Neuronal stem cell (in vitro differentiated cells): Measurements from ENCODE around the gene CTSH.
"Not testable (repeated sequence)": the region's sequence is repeated elsewhere in the genome, so short reads cannot be mapped to it uniquely, and the experiment has no call there.

Experiments used
- DNase-seq: peaks from one replicate; pipeline ENCODE4 v3.0.0-alpha.2; 2013; ENCODE audit warnings: low spot score
- H2AFZ ChIP-seq: one replicate; pipeline ENCODE4 v1.6.1; 2013; ENCODE audit warnings: mild to moderate bottlenecking, low read length, inconsistent platforms
- H2AK5ac ChIP-seq: 2 replicates; pipeline ENCODE4 v1.6.1; 2013; ENCODE audit warnings: low read depth, mild to moderate bottlenecking, inconsistent platforms, low read length, moderate library complexity, mixed read lengths
- H2BK120ac ChIP-seq: 2 replicates; pipeline ENCODE4 v1.6.1; 2013; ENCODE audit warnings: low read depth, mild to moderate bottlenecking, inconsistent platforms, low read length, moderate library complexity, mixed read lengths
- H2BK12ac ChIP-seq: one replicate; pipeline ENCODE4 v1.6.1; 2013; ENCODE audit warnings: low read length, inconsistent platforms
- H2BK15ac ChIP-seq: 2 replicates; pipeline ENCODE4 v1.6.1; 2013; ENCODE audit warnings: mild to moderate bottlenecking, low read length, inconsistent platforms, mixed read lengths
- H2BK5ac ChIP-seq: one replicate; pipeline ENCODE4 v1.6.1; 2013; ENCODE audit warnings: inconsistent platforms, mild to moderate bottlenecking, low read length, moderate library complexity
- H3K14ac ChIP-seq: one replicate; pipeline ENCODE4 v1.6.1; 2013; ENCODE audit warnings: low read length, inconsistent platforms
- H3K18ac ChIP-seq: 2 replicates; pipeline ENCODE4 v1.6.1; 2013; ENCODE audit warnings: low read length, inconsistent platforms
- H3K23ac ChIP-seq: 2 replicates; pipeline ENCODE4 v1.6.1; 2013; ENCODE audit warnings: low read depth, mild to moderate bottlenecking, mixed read lengths, low read length, inconsistent platforms; ENCODE audit not compliant: poor library complexity
- H3K27ac ChIP-seq: replicated peaks from 3 replicates; pipeline ENCODE4 v1.5.1; 2013; ENCODE audit warnings: low read length, inconsistent platforms
- H3K27me3 ChIP-seq, 3 experiments: 2 replicates each; pipeline ENCODE4 v1.6.1; 2013; ENCODE audit warnings: low read length in 3 of 3, mild to moderate bottlenecking in 2 of 3, inconsistent platforms in 1 of 3, low read depth in 1 of 3, mixed read lengths in 1 of 3, moderate library complexity in 1 of 3; ENCODE audit not compliant: control insufficient read depth in 3 of 3, insufficient read depth in 3 of 3
- H3K36me3 ChIP-seq, 2 donors: replicated peaks in 1 of 2; 2 replicates each; pipeline ENCODE4 v1.6.1; 2013; ENCODE audit warnings: low read length in 2 of 2; ENCODE audit not compliant: control insufficient read depth in 2 of 2, insufficient read depth in 2 of 2
- H3K4ac ChIP-seq: 2 replicates; pipeline ENCODE4 v1.6.1; 2013; ENCODE audit warnings: inconsistent platforms, mild to moderate bottlenecking, low read length, moderate library complexity
- H3K4me1 ChIP-seq, 2 donors: 1 replicate in 1 of 2; 2 replicates in 1 of 2; pipeline ENCODE4 v1.6.1; 2013; ENCODE audit warnings: low read length in 2 of 2, low read depth in 1 of 2; ENCODE audit not compliant: control insufficient read depth in 2 of 2, insufficient read depth in 1 of 2
- H3K4me2 ChIP-seq: one replicate; pipeline ENCODE4 v1.6.1; 2013; ENCODE audit warnings: mild to moderate bottlenecking, low read length, inconsistent platforms; ENCODE audit not compliant: insufficient read depth, poor library complexity, severe bottlenecking
- H3K4me3 ChIP-seq, 2 donors: 2 replicates each; pipeline ENCODE4 v1.5.1; 2013; ENCODE audit warnings: low read length in 2 of 2, mild to moderate bottlenecking in 2 of 2, inconsistent platforms in 1 of 2, moderate library complexity in 1 of 2
- H3K79me1 ChIP-seq: one replicate; pipeline ENCODE4 v1.6.1; 2013; ENCODE audit warnings: low read depth, mild to moderate bottlenecking, inconsistent platforms, low read length, moderate library complexity
- H3K9ac ChIP-seq: one replicate; pipeline ENCODE4 v1.6.1; 2013; ENCODE audit warnings: mild to moderate bottlenecking, low read depth, low read length, inconsistent platforms; ENCODE audit not compliant: poor library complexity
- H3K9me3 ChIP-seq, 2 donors: replicated peaks in 1 of 2; 2 replicates each; pipeline versions ENCODE3 to v1.6.1; 2013; ENCODE audit warnings: low read length in 2 of 2, mild to moderate bottlenecking in 2 of 2, inconsistent platforms in 1 of 2, low read depth in 1 of 2, mixed read lengths in 1 of 2, moderate library complexity in 1 of 2; ENCODE audit not compliant: control insufficient read depth in 2 of 2, insufficient read depth in 1 of 2
- H4K8ac ChIP-seq: one replicate; pipeline ENCODE4 v1.6.1; 2013; ENCODE audit warnings: low read depth, mild to moderate bottlenecking, inconsistent platforms, low read length, moderate library complexity
- H4K91ac ChIP-seq: one replicate; pipeline ENCODE4 v1.6.1; 2013; ENCODE audit warnings: low read length, low read depth, mild to moderate bottlenecking, inconsistent platforms; ENCODE audit not compliant: poor library complexity
- WGBS, 2 donors: extraction: QIAGEN DNeasy Blood & Tissue Kit; methylation state at CpG; one replicate each; pipeline ENCODE4 v1.1.7; 2013; ENCODE audit warnings: missing lambda C conversion rate in 2 of 2, mixed read lengths in 1 of 2; ENCODE audit not compliant: insufficient read length in 2 of 2, insufficient replicate concordance in 1 of 2; ENCODE audit errors: extremely low coverage in 2 of 2; 5-methylcytosine and 5-hydroxymethylcytosine counted together

The CTSH gene

DNA sequence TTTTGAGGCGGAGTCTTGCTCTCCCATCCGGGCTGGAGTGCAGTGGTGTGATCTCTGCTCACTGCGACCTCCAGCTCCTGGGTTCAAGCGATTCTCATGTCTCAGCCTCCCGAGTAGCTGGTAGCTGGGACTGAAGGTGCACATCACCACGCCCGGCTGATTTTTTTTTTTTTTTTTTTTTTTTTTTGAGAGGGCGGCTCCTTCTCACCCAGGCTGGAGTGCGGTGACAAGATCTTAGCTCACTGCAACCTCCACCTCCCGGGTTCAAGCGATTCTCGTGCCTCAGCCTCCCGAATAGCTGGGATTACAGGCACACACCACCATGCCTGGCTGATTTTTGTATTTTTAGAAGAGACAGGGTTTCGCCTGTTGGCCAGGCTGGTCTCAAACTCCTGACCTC lies 67.9 kb downstream of the CTSH start:
- H2BK15ac ChIP-seq, H4K91ac ChIP-seq, H3K9me3 ChIP-seq, H2BK5ac ChIP-seq, H4K8ac ChIP-seq, H3K4me2 ChIP-seq, H2AFZ ChIP-seq, H3K27ac ChIP-seq, H3K79me1 ChIP-seq, H3K4me3 ChIP-seq, DNase-seq, H3K18ac ChIP-seq, H3K23ac ChIP-seq, H3K9ac ChIP-seq, H3K4ac ChIP-seq, H3K14ac ChIP-seq, H2BK12ac ChIP-seq, H3K27me3 ChIP-seq, H2BK120ac ChIP-seq, H2AK5ac ChIP-seq: not testable (repeated sequence)
- peaks cover 4 to 16% of the 10 kb centered on the region in 2 donors for H3K4me1 ChIP-seq
- H3K36me3 ChIP-seq: peaks cover 2 to 52% of the 10 kb centered on the region in 2 donors
- WGBS, 2 donors: no CpG with 5 or more reads among the region's 14 CpGs

- Histone ChIP-seq H3K4me2 (peak overlapping the region; percentile 45), H3K18ac (no peak overlapping the region), H3K14ac (no peak overlapping the region), H3K27me3 (no peaks in the 10 kb centered on the region), H3K23ac (no peak overlapping the region), H3K36me3 (peaks cover 0 to 36% of the 10 kb centered on the region in 2 donors), H3K4ac (no peak overlapping the region), H3K79me1 (peaks cover 4% of the 10 kb centered on the region), H3K9me3 (peaks cover 0 to 7% of the 10 kb centered on the region in 2 donors), H3K4me1 (peaks cover 4 to 16% of the 10 kb centered on the region in 2 donors), H3K4me3 (peak overlapping the region in 1 of 2 donors; percentile 91), H2BK15ac (no peak overlapping the region), H4K8ac (no peak overlapping the region), H3K27ac (no peak overlapping the region), H3K9ac (no peak overlapping the region), H2BK5ac (no peak overlapping the region), H2BK120ac (no peak overlapping the region), H4K91ac (no peak overlapping the region), H2AFZ (no peak overlapping the region), H2BK12ac (no peak overlapping the region), H2AK5ac (no peak overlapping the region)
- WGBS, 2 donors: 100% methylated on average over 2 of the region's 22 CpGs; no CpG with 5 or more reads in 1 of the 2 donors
- DNase-seq: no peak
These were observed 69.5 kb downstream of the CTSH start for GRCh38 chr15:78875107-78875914.

GRCh38 chr15:78873793-78874765 lies 70.8 kb downstream of the CTSH start:
- peak overlapping the region; percentile 43 for H3K4me2 ChIP-seq
- H3K14ac ChIP-seq: no peak overlapping the region
- H2BK120ac ChIP-seq: no peak overlapping the region
- no peak overlapping the region for H4K8ac ChIP-seq
- H4K91ac ChIP-seq: no peak overlapping the region
- no peak overlapping the region for H2BK15ac ChIP-seq
- H3K9ac ChIP-seq: no peak overlapping the region
- WGBS, 2 donors: no CpG with 5 or more reads among the region's 38 CpGs
- peaks cover 4% of the 10 kb centered on the region for H3K79me1 ChIP-seq
- no peak for DNase-seq
- no peak overlapping the region for H3K18ac ChIP-seq
- peak overlapping the region; percentile 99 for H3K27ac ChIP-seq
- peaks cover 0 to 25% of the 10 kb centered on the region in 2 donors for H3K36me3 ChIP-seq
- no peak overlapping the region for H2BK12ac ChIP-seq
- H3K27me3 ChIP-seq: no peaks in the 10 kb centered on the region
- H3K9me3 ChIP-seq: peaks cover 0 to 7% of the 10 kb centered on the region in 2 donors
- no peak overlapping the region for H2BK5ac ChIP-seq
- peaks cover 4 to 12% of the 10 kb centered on the region in 2 donors for H3K4me1 ChIP-seq
- no peak overlapping the region for H3K4ac ChIP-seq
- no peak overlapping the region for H2AFZ ChIP-seq
- peak overlapping the region; percentile 91 to 100 for H3K4me3 ChIP-seq
- H3K23ac ChIP-seq: peak overlapping the region; percentile 95
- no peak overlapping the region for H2AK5ac ChIP-seq
